ENCODE results near the gene TET1.
"Not testable (repeated sequence)": the region's sequence is repeated elsewhere in the genome, so short reads cannot be mapped to it uniquely, and the experiment has no call there.

TET1 gene

DNA sequence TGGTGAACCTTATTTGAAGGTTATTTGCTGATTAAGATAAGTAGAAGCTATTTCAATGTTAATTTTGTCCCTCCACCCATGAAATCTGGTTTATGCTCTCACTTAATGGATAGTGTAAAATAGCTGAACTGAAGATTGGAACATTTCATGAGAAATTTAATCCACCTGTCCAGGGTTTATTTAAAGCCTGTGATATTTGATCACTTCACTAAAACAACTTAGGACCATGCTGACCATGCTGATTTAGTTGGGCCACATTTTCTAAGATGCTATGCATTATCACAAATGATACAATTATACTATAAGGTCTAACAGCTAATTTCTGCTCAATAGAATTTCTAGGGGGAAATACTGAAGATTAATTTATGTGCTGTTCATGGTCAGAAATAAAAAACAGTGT, 53.8 kb downstream of the TET1 start:
- not testable (repeated sequence) for DNase-seq (ENCODE audit: low spot score)

DNA sequence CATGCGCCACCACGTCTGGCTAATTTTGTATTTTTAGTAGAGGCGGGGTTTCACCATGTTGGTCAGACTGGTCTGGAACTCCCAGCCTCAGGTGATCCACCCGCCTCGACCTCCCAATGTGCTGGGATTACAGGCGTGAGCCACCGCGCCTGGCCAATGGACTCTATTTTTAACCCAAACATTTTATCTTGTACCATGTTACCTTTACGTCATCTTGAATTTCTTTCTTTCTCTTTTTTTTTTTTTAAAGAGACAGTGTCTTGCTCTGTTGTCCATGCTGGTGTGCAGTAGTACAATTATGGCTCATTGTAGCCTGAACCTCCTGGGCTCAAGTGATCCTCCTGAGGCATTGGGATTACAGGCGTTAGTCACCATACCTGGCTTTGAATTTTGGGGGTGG, 57.6 kb downstream of the TET1 start:
- not testable (repeated sequence) for DNase-seq (ENCODE audit: low spot score)

GRCh38 chr10:68618234-68618633, 58.1 kb downstream of the TET1 start:
- DNase-seq (ENCODE audit: low spot score) = no peak

DNA sequence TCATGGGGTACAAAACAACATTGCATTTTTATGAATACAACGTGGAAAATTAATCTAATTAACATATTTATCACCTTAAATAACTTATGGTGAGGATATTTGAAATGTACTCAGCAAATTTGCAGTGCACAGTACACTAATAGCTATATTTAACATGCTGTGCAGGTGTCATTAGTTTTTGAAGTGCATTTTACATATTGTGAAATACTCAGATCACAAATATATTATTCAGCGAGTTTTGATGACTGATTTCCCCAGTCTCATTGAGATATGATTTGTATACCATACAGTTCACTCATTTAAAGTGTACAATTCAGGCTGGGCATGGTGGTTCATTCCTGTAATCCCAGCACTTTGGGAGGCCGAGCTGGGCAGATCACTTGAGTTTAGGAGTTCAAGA, 59.5 kb downstream of the TET1 start:
- DNase-seq (ENCODE audit: low spot score) = no peak

GRCh38 chr10:68625316-68625921, 65.3 kb downstream of the TET1 start:
- no peak for DNase-seq (ENCODE audit: low spot score)

DNA sequence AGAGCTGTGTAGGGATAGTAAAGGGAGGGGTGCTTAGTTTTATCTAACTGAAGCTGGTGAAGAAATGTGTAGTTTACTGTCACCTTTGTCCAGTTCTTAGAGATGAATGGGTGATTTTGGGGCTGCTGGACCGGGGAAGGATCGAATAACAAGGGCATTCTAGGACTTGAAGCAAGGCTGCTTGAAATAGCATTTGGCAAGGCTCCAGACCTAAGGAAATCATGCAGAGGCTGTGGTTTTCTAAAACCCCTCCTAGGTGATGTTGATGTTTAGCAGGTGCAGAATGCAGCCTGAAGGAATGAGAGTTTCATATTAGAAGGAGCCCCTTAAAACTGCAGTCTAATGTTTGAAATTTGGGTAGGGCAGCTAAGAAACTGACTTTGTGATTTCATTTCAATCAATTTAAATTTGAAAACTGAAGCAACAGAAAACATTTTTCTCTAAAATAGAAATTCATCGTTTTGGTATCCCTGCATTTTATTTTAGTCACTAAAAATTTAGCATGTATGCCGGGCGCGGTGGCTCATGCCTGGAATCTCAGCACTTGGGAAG, 68.5 kb downstream of the TET1 start:
- no peak for DNase-seq (ENCODE audit: low spot score)

- DNase-seq (ENCODE audit: low spot score) = not testable (repeated sequence)
Measured at GRCh38 chr10:68632271-68632560, 72.1 kb downstream of the TET1 start.

GRCh38 chr10:68633281-68633680, 73.1 kb downstream of the TET1 start:
- DNase-seq (ENCODE audit: low spot score) = no peak

DNA sequence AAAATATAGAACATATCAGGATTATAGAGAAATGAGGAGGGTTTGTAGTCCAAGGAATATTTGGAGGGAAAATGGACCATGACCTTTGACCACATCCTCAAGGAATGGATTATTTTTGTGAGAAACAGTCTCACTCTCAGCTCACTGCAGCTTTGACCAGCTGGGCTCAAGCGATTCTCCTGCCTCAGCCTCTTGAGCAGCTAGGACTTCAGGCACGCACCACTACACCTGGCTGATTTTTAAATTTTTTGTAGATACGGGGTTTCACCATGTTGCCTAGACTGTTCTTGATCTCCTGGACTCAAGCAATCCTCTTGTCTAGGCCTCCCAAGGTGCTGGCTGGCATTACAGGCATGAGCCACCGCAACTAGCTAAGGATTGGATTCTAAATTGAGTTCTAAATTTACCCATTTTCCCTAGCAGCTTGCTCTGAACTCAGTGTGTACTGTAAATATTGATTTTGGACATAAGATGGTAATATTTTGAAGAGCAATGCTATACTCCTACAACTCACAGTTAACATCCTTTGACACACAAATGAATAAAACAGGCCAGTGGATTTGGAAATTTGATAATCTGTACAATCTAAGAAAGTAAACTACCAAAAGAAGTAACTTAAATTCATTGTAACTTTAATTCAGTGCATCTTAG, 73.8 kb downstream of the TET1 start:
- DNase-seq (ENCODE audit: low spot score) = no peak

DNA sequence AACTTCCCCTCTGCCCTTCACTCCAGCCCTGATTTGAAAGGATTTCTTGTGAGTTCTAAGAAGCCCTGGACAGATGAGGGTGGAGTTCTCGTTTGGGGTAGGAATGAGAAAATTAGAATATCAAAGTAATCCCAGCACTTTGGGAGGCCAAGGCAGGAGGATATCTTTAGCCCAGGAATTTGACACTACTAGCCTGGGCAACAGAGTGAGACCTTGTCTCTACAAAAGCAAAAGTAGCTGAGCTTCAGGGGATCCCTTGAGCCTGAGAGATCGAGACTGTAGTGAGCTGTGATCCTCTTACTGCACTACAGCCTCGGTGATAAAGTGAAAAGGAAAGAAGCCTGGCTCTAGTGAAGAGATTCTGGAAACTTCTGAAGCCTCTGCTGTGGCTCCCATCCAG, 76.2 kb downstream of the TET1 start:
- no peak for DNase-seq (ENCODE audit: low spot score)

GRCh38 chr10:68643550-68643949, 83.4 kb downstream of the TET1 start:
- DNase-seq (ENCODE audit: low spot score) = not testable (repeated sequence)

DNA sequence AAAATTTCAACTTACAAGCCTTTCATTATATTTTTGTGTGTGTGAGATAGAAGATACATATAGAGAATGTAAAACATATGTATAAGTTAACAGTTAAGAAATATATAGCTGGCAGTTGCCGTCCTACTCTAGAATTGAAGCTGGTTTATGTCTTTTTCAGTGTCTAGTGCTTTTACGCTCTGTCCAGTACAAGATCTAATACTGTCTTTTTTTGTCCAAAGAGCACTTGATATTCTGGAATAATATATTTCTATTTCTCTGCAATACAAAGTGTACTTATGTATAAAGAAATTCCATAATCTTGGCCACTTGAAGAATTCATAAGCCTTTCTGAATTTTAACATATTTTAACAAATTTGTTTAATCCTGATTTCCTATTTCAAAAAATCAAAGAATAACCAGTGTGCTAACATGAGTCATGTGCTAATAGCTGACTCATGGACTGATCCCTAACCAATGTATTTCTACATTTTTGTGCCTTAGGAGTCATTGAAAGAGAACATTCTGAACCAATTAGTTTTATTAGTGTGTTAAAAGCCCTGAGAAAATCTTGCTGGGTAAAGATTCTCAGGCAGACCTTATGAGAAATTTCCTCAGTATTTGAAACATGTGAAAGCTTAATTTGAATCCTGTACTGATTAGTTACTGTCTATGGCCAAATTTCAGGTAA, 87.7 kb downstream of the TET1 start:
- DNase-seq (ENCODE audit: low spot score) = no peak

- DNase-seq (ENCODE audit: low spot score) = no peak
Measured at GRCh38 chr10:68655620-68656126, 95.5 kb downstream of the TET1 start.

- no peak for DNase-seq (ENCODE audit: low spot score)
Measured at GRCh38 chr10:68665841-68666240, 105.7 kb downstream of the TET1 start.

- DNase-seq (ENCODE audit: low spot score) = no peak
Measured at GRCh38 chr10:68666280-68666760, 106.2 kb downstream of the TET1 start.

- DNase-seq (ENCODE audit: low spot score) = no peak
Measured at GRCh38 chr10:68668231-68668630, 108.1 kb downstream of the TET1 start.

GRCh38 chr10:68668972-68669371, 108.8 kb downstream of the TET1 start:
- no peak for DNase-seq (ENCODE audit: low spot score)

DNA sequence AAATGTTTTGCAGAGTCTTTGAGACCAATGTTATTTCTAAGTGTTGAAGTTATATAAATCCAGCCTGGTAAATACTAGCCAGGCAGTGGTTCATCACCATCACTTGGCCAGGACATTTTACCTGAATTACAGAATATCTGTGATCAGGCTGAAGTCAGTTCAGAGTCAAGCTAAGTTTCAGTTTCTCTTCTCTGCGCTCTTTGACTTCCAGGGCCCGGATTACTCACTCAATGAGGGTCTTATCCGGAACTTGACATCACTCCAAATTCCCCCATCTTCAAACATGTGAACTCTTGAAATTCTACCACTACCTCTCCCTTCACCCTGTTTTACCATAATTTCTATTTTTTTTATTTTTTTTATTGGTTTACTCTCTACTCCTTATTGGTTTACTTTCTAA, 124.3 kb downstream of the TET1 start:
- no peak for DNase-seq (ENCODE audit: low spot score)

GRCh38 chr10:68696018-68696417, 135.9 kb downstream of the TET1 start:
- no peak for DNase-seq (ENCODE audit: low spot score)

- DNase-seq (ENCODE audit: low spot score) = no peak
Measured at GRCh38 chr10:68697106-68697505, 137.0 kb downstream of the TET1 start.

- DNase-seq (ENCODE audit: low spot score) = no peak
Measured at GRCh38 chr10:68700197-68700596, 140.1 kb downstream of the TET1 start.

DNA sequence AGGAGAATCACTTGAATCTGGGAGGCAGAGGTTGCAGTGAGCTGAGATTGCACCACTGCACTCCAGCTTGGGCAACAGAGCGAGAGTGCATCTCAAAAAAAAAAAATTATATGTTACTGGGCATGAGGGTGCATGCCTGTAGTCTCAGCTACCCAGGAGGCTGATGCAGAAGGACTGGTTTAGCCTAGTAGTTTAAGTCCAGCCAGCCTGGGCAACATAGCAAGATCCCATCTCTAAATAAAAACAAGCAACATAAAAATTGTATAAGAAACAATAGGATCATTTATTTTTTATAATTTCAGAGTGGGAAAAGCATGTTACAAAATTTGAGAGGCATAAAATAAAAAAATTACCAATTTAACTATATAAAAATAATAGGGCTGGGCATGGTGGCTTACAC, 145.4 kb downstream of the TET1 start:
- no peak for DNase-seq (ENCODE audit: low spot score)

DNA sequence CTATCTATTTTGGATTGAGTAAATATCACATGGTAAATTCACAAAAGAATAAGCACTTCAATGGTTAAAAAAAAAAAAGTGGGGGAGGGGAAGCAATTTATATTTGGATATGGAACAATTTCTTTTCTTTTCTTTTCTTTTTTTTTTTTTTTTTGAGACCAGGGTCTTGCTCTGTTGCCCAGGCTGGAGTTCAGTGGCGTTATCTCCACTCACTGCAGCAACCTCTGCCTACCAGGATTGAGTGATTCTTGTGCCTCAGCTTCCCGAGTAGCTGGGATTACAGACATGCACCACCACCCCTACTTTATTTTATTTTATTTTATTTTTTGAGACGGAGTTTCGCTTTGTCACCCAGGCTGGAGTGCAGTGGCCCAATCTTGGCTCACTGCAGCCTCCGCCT, 148.8 kb downstream of the TET1 start:
- DNase-seq (ENCODE audit: low spot score) = not testable (repeated sequence)

All from Ammon's horn (tissue), 1 donor.